Endothelial cell (in vitro differentiated cells): ENCODE measurements around the gene MED13L. TPM values are rescaled to one million over a fixed set of nuclear protein-coding genes. Genes with fewer than 3 reads are reported as not detected.

Experiments
- DNase-seq: peaks from one replicate; pipeline ENCODE4 v3.0.0; 2021; ENCODE audit warnings: low spot score
- H3K27ac Mint-ChIP-seq: one replicate; pipeline ENCODE4 v1.8.0; 2021; ENCODE audit warnings: mixed read lengths, inconsistent platforms; ENCODE audit not compliant: unreplicated experiment
- H3K27me3 Mint-ChIP-seq: one replicate; pipeline ENCODE4 v1.8.0; 2021; ENCODE audit warnings: mild to moderate bottlenecking, moderate library complexity, mixed read lengths, inconsistent platforms; ENCODE audit not compliant: unreplicated experiment
- H3K36me3 Mint-ChIP-seq: one replicate; pipeline ENCODE4 v1.8.0; 2021; ENCODE audit warnings: mild to moderate bottlenecking, low read depth, mixed read lengths, inconsistent platforms; ENCODE audit not compliant: unreplicated experiment
- H3K4me1 Mint-ChIP-seq: one replicate; pipeline ENCODE4 v1.8.0; 2021; ENCODE audit warnings: mild to moderate bottlenecking, mixed read lengths, inconsistent platforms; ENCODE audit not compliant: unreplicated experiment
- H3K4me3 Mint-ChIP-seq: one replicate; pipeline ENCODE4 v1.8.0; 2021; ENCODE audit warnings: mild to moderate bottlenecking, mixed read lengths, inconsistent platforms; ENCODE audit not compliant: unreplicated experiment
- H3K9me3 Mint-ChIP-seq: one replicate; pipeline ENCODE4 v1.8.0; 2021; ENCODE audit warnings: mixed read lengths, inconsistent platforms; ENCODE audit not compliant: unreplicated experiment
- CTCF ChIP-seq: fragments of 200-600 bp; sonication (generic); IDR thresholded peaks from one replicate; pipeline ENCODE4 v1.5.0; 2021; ENCODE audit warnings: antibody characterized with exemption; ENCODE audit not compliant: unreplicated experiment
- total RNA-seq: library from RNA; stranded (reverse); fragmentation: NEBNext Ultra II Directional; extraction: Animal tissue kit (Norgen Biotek cat#: 25700); gene quantifications from one replicate; pipeline ENCODE4 v1.2.1, GENCODE V29; 2021; ENCODE audit not compliant: unreplicated experiment

The MED13L gene
- total RNA-seq, 1 donor from 2014 or later, result 97.0 TPM

GRCh38 chr12:116321913-116322312 is 44.4 kb upstream of the MED13L start:
- DNase-seq, result no peak
- Mint-ChIP-seq H3K36me3 (no peaks in the 10 kb centered on the region), H3K4me1 (no peaks in the 10 kb centered on the region), H3K4me3 (no peak overlapping the region), H3K27me3 (peaks cover 2% of the 10 kb centered on the region), H3K27ac (no peak overlapping the region), H3K9me3 (no peaks in the 10 kb centered on the region)
- no peak for TF ChIP-seq CTCF

GRCh38 chr12:116320791-116321217 is 43.3 kb upstream of the MED13L start:
- H3K27me3 Mint-ChIP-seq, result peaks cover 2% of the 10 kb centered on the region
- no peak overlapping the region for H3K4me3 Mint-ChIP-seq
- no peaks in the 10 kb centered on the region for H3K4me1 Mint-ChIP-seq
- H3K36me3 Mint-ChIP-seq, result no peaks in the 10 kb centered on the region
- no peak overlapping the region for H3K27ac Mint-ChIP-seq
- DNase-seq, result no peak
- H3K9me3 Mint-ChIP-seq, result no peaks in the 10 kb centered on the region
- no peak for TF ChIP-seq CTCF

GRCh38 chr12:116319898-116320621 is 42.6 kb upstream of the MED13L start:
- Mint-ChIP-seq H3K36me3 (no peaks in the 10 kb centered on the region), H3K27ac (no peak overlapping the region), H3K9me3 (no peaks in the 10 kb centered on the region), H3K4me1 (no peaks in the 10 kb centered on the region), H3K27me3 (peaks cover 2% of the 10 kb centered on the region), H3K4me3 (no peak overlapping the region)
- DNase-seq, result no peak
- no peak for TF ChIP-seq CTCF

DNA sequence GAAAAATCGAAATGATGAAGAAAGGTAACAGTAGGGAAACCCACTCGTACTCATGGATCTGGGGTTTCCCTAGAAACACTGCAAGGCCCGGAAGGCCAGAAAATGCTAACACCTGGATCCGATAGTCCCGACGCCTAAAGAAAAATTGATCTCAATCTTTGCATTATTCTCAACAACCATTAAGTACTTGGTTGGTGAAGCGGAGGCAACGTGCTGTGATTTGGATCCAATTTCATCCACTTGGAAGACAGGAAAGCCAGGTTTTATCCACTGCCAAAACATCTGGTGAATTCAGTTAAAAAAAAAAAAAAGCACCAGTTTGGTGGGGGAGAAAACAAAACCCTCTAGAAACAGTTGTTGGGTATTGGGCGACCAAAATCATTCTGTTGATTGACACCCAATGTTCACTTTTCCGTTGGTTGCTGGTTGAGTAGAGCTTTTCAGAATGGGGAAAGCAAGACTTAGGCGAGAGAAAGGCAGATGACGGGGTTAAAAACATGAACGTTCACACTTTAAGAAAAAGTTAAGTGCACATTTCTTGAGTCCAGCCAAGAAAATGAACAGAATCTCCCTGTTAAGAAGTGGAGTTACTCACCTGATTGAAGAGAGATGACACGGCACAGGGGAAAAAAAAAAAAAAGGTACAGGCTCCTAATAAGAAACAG is 41.9 kb upstream of the MED13L start:
- no peak overlapping the region for H3K4me3 Mint-ChIP-seq
- H3K27ac Mint-ChIP-seq, result no peak overlapping the region
- no peaks in the 10 kb centered on the region for H3K4me1 Mint-ChIP-seq

More for the DNA sequence above, 41.9 kb upstream of the MED13L start:
- TF ChIP-seq CTCF, result no peak
- no peaks in the 10 kb centered on the region for H3K36me3 Mint-ChIP-seq
- DNase-seq, result no peak
- H3K9me3 Mint-ChIP-seq, result no peaks in the 10 kb centered on the region
- peaks cover 2% of the 10 kb centered on the region for H3K27me3 Mint-ChIP-seq
